H1 (cell line): Measurements from ENCODE around the gene GPBP1L1. TPM values are rescaled to one million over a fixed set of nuclear protein-coding genes. Genes with fewer than 3 reads are reported as not detected.

Experiments used
- CTCF ChIA-PET: fragments of 300-600 bp; sonication (Branson Sonifier 250); formaldehyde crosslinking; loops from one replicate; lab custom pipeline; 2021; ENCODE audit not compliant: partially characterized antibody; lab: Charles Lee
- POLR2A ChIA-PET: fragments of 300-600 bp; sonication (Branson Sonifier 250); formaldehyde crosslinking; loops from one replicate; lab custom pipeline; 2021; ENCODE audit warnings: inconsistent platforms; ENCODE audit not compliant: partially characterized antibody; lab: Charles Lee
- DNase-seq, 2 experiments: peaks; one replicate each; pipeline versions ENCODE4 v3.0.0 to v3.0.0-alpha.2; 2010 to 2022; ENCODE audit warnings: low spot score in 2 of 2, low read depth in 1 of 2, mixed read lengths in 1 of 2
- FAIRE-seq: peaks from 2 replicates; lab custom pipeline; 2011; peaks lifted over from hg19 to GRCh38; lab: Jason Lieb, UNC
- H2AFZ ChIP-seq: 2 replicates; pipeline ENCODE4 v1.8.1; 2012; ENCODE audit warnings: low read length, inconsistent platforms
- H2AK5ac ChIP-seq: 2 replicates; pipeline ENCODE4 v1.6.1; 2013; ENCODE audit warnings: low read depth, low read length
- H2BK120ac ChIP-seq: replicated peaks from 2 replicates; pipeline ENCODE3; 2013; ENCODE audit warnings: low read depth, low read length, inconsistent platforms
- H2BK12ac ChIP-seq: 2 replicates; pipeline ENCODE4 v1.6.1; 2013; ENCODE audit warnings: low read depth, low read length
- H2BK15ac ChIP-seq: 2 replicates; pipeline ENCODE4 v1.6.1; 2013; ENCODE audit warnings: low read length
- H2BK20ac ChIP-seq: 2 replicates; pipeline ENCODE4 v1.6.1; 2013; ENCODE audit warnings: low read length
- H2BK5ac ChIP-seq: 2 replicates; pipeline ENCODE4 v1.6.1; 2013; ENCODE audit warnings: low read depth, low read length
- H3K14ac ChIP-seq: 2 replicates; pipeline ENCODE4 v1.6.1; 2013; ENCODE audit warnings: inconsistent platforms; ENCODE audit not compliant: insufficient read length
- H3K18ac ChIP-seq: 2 replicates; pipeline ENCODE4 v1.6.1; 2013; ENCODE audit warnings: low read length; ENCODE audit errors: extremely low read depth
- H3K23ac ChIP-seq: 2 replicates; pipeline ENCODE4 v1.6.1; 2013; ENCODE audit warnings: inconsistent platforms; ENCODE audit not compliant: insufficient read length
- H3K23me2 ChIP-seq: 2 replicates; pipeline ENCODE4 v1.6.1; 2013; ENCODE audit warnings: low read depth, low read length
- H3K27ac ChIP-seq: 2 replicates; pipeline ENCODE4 v1.6.1; 2011; ENCODE audit warnings: low read depth, low read length, inconsistent platforms
- H3K27me3 ChIP-seq, 4 experiments: replicated peaks in 1 of 4; 1 replicate in 1 of 4; 2 replicates in 3 of 4; pipeline versions ENCODE4 v1.6.1 to v1.8.1; 2011 to 2013; ENCODE audit warnings: low read length in 3 of 4, mild to moderate bottlenecking in 3 of 4, inconsistent platforms in 2 of 4, mixed read lengths in 2 of 4, moderate library complexity in 1 of 4; ENCODE audit not compliant: control insufficient read depth in 3 of 4, insufficient read depth in 3 of 4; ENCODE audit errors: extremely low read depth in 1 of 4
- H3K36me3 ChIP-seq, 4 experiments: 2 replicates each; pipeline versions ENCODE4 v1.6.1 to v1.8.1; 2011 to 2013; ENCODE audit warnings: mild to moderate bottlenecking in 4 of 4, low read length in 3 of 4, moderate library complexity in 2 of 4, control low read depth in 1 of 4, inconsistent platforms in 1 of 4; ENCODE audit not compliant: insufficient read depth in 4 of 4, control insufficient read depth in 2 of 4
- H3K4ac ChIP-seq: replicated peaks from 2 replicates; pipeline ENCODE3; 2013; ENCODE audit warnings: low read length, low read depth, mixed read lengths, inconsistent platforms; ENCODE audit not compliant: insufficient read length
- H3K4me1 ChIP-seq, 4 experiments: replicated peaks in 1 of 4; 1 replicate in 1 of 4; 2 replicates in 3 of 4; pipeline versions ENCODE4 v1.6.1 to v1.8.1; 2011 to 2013; ENCODE audit warnings: low read length in 3 of 4, inconsistent platforms in 2 of 4, mixed read lengths in 1 of 4; ENCODE audit not compliant: insufficient read depth in 4 of 4, control insufficient read depth in 3 of 4
- H3K4me2 ChIP-seq, 2 experiments: 2 replicates each; pipeline versions ENCODE4 v1.6.1 to v1.8.1; 2011 to 2013; ENCODE audit warnings: low read depth in 2 of 2, low read length in 2 of 2, control low read depth in 1 of 2, inconsistent platforms in 1 of 2, mild to moderate bottlenecking in 1 of 2; ENCODE audit not compliant: insufficient read depth in 1 of 2
- H3K4me3 ChIP-seq, 4 experiments: fragments of 200-600, 300-600 bp in 1 of 4; sonication (generic), shearing (Covaris generic), sonication (Bioruptor Twin) in 1 of 4; 2 replicates each; pipeline versions ENCODE4 v1.5.1 to v1.8.1; 2011 to 2016; ENCODE audit warnings: low read length in 4 of 4, low read depth in 3 of 4, control low read depth in 2 of 4, inconsistent platforms in 2 of 4, mild to moderate bottlenecking in 2 of 4, mixed read lengths in 1 of 4, moderate library complexity in 1 of 4; ENCODE audit not compliant: insufficient read depth in 2 of 4; ENCODE audit errors: extremely low read depth in 1 of 4
- H3K56ac ChIP-seq: replicated peaks from 2 replicates; pipeline ENCODE3; 2013; ENCODE audit warnings: low read depth, mild to moderate bottlenecking, mixed read lengths, low read length, inconsistent platforms; ENCODE audit not compliant: insufficient read length
- H3K79me1 ChIP-seq: 2 replicates; pipeline ENCODE4 v1.6.1; 2013; ENCODE audit warnings: low read depth, low read length, control low read depth
- H3K79me2 ChIP-seq, 2 experiments: 2 replicates each; pipeline versions ENCODE4 v1.6.1 to v1.8.1; 2012 to 2013; ENCODE audit warnings: low read length in 2 of 2, mild to moderate bottlenecking in 2 of 2, inconsistent platforms in 1 of 2; ENCODE audit not compliant: insufficient read depth in 2 of 2, control insufficient read depth in 1 of 2
- H3K9ac ChIP-seq, 4 experiments: replicated peaks in 1 of 4; 1 replicate in 1 of 4; 2 replicates in 3 of 4; pipeline versions ENCODE4 v1.6.1 to v1.8.1; 2011 to 2013; ENCODE audit warnings: low read depth in 3 of 4, low read length in 3 of 4, control low read depth in 2 of 4, mild to moderate bottlenecking in 2 of 4, moderate library complexity in 2 of 4, inconsistent platforms in 1 of 4; ENCODE audit errors: extremely low read depth in 1 of 4
- H3K9me3 ChIP-seq, 2 experiments: 2 replicates each; pipeline versions ENCODE4 v1.6.1 to v1.8.1; 2012 to 2013; ENCODE audit warnings: mild to moderate bottlenecking in 2 of 2, moderate library complexity in 2 of 2, control low read depth in 1 of 2, inconsistent platforms in 1 of 2, low read depth in 1 of 2, low read length in 1 of 2, mixed read lengths in 1 of 2; ENCODE audit not compliant: insufficient read depth in 2 of 2
- H4K20me1 ChIP-seq, 2 experiments: replicated peaks in 1 of 2; 2 replicates each; pipeline versions ENCODE3 to v1.8.1; 2011 to 2013; ENCODE audit warnings: inconsistent platforms in 2 of 2, low read length in 2 of 2, mild to moderate bottlenecking in 1 of 2; ENCODE audit not compliant: insufficient read depth in 2 of 2, control insufficient read depth in 1 of 2
- H4K5ac ChIP-seq: 2 replicates; pipeline ENCODE4 v1.6.1; 2013; ENCODE audit warnings: low read length, low read depth, mixed read lengths, inconsistent platforms; ENCODE audit not compliant: insufficient read length
- H4K8ac ChIP-seq: 2 replicates; pipeline ENCODE4 v1.8.0; 2013; ENCODE audit warnings: mild to moderate bottlenecking, moderate library complexity, low read length, inconsistent platforms; ENCODE audit not compliant: insufficient read depth; ENCODE audit errors: extremely low read depth
- H4K91ac ChIP-seq: replicated peaks from 2 replicates; pipeline ENCODE3; 2013; ENCODE audit warnings: low read length, mixed read lengths, inconsistent platforms; ENCODE audit not compliant: insufficient read length
- CHD1 ChIP-seq: IDR thresholded peaks from 2 replicates; pipeline ENCODE4 v1.6.1; 2012; ENCODE audit warnings: low read depth, low read length, improper control_type of control experiment
- GABPA ChIP-seq: IDR thresholded peaks from 2 replicates; pipeline ENCODE4 v1.6.1; 2011; ENCODE audit warnings: mild to moderate bottlenecking, low read length, moderate library complexity, borderline replicate concordance; ENCODE audit not compliant: insufficient read depth
- HDAC6 ChIP-seq: IDR thresholded peaks from one replicate; pipeline ENCODE4 v1.7.1; 2012; ENCODE audit warnings: low read depth, mild to moderate bottlenecking, inconsistent platforms, low read length, moderate library complexity
- KDM5A ChIP-seq: fragments of 200-600 bp; IDR thresholded peaks from 2 replicates; pipeline ENCODE4 v1.7.1; 2012; ENCODE audit warnings: mild to moderate bottlenecking, low read length, inconsistent platforms, mixed read lengths
- RBBP5 ChIP-seq: IDR thresholded peaks from 2 replicates; pipeline ENCODE4 v1.7.1; 2012; ENCODE audit warnings: low read depth, mild to moderate bottlenecking, inconsistent platforms, low read length, moderate library complexity, borderline replicate concordance
- RNF2 ChIP-seq: fragments of 200-900, 300-1000 bp; sonication (generic); IDR thresholded peaks from 2 replicates; pipeline ENCODE4 v1.7.1; 2016; ENCODE audit warnings: borderline replicate concordance, low read depth, mild to moderate bottlenecking, antibody characterized with exemption, low read length; ENCODE audit not compliant: poor library complexity, severe bottlenecking; ENCODE audit errors: missing control alignments
- SIX5 ChIP-seq: IDR thresholded peaks from 2 replicates; pipeline ENCODE4 v1.6.1; 2011; ENCODE audit warnings: mild to moderate bottlenecking, low read depth, low read length
- SP1 ChIP-seq: IDR thresholded peaks from 2 replicates; pipeline ENCODE4 v1.6.1; 2011; ENCODE audit warnings: low read depth, low read length
- SP2 ChIP-seq: IDR thresholded peaks from 2 replicates; pipeline ENCODE4 v1.6.1; 2012; ENCODE audit warnings: mild to moderate bottlenecking, low read length, inconsistent platforms
- TCF12 ChIP-seq: IDR thresholded peaks from 2 replicates; pipeline ENCODE4 v1.6.1; 2011; ENCODE audit warnings: low read depth, mild to moderate bottlenecking, low read length
- TEAD4 ChIP-seq: IDR thresholded peaks from 2 replicates; pipeline ENCODE4 v1.6.1; 2012; ENCODE audit warnings: low read depth, low read length, inconsistent platforms, mixed read lengths
- polyA plus RNA-seq, 7 experiments: library from polyadenylated mRNA; depleted of rRNA in 3 of 7; stranded (reverse) in 5 of 7; unstranded in 2 of 7; fragments of >200 nt in 5 of 7; fragments of 200-250 nt in 2 of 7; gene quantifications; 1 replicate in 5 of 7; 2 replicates in 1 of 7; 4 replicates in 1 of 7; pipeline versions ENCODE4 v1.2.1 to v1.2.3, GENCODE V29; 2011 to 2013; ENCODE audit warnings: missing spikeins in 2 of 7, mixed read lengths in 2 of 7
- total RNA-seq: library from RNA; stranded (reverse); fragmentation: NEBNext Ultra II Directional; extraction: Animal tissue kit (Norgen Biotek cat#: 25700); gene quantifications from 2 replicates; pipeline ENCODE4 v1.2.1, GENCODE V29; 2021
- TF ChIP-seq, protein P1 (sequence below): IDR thresholded peaks from 2 replicates; pipeline ENCODE4 v1.6.1; 2012; ENCODE audit warnings: inconsistent platforms
- TF ChIP-seq, protein P2 (sequence below): IDR thresholded peaks from 2 replicates; pipeline ENCODE4 v1.6.1; 2012; ENCODE audit warnings: inconsistent platforms

The GPBP1L1 gene
- total and polyA plus RNA-seq, 2 of the 8 experiments (the other 6 are each of a cell fraction or from before 2014, with no cell fraction given): 70.1 to 119 TPM

DNA sequence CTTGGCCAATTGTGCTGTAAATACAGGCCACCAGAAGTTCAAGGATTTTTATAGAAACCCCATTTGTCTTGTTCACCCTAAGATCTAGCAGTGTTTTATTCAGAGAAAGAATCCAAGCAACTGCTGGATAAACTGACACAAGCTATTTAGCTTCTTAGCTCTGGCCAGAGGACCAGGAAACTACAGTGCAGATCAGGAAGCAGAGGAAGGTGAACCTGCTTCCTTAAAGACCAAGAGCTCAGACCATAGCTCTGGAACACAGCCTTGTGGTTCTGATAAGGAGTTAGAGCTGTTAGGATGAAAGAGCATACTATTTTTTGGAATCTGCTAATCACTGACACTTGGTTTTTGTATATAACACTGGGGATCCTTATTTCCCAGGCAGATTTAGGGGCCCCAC lies 57.3 kb downstream of the GPBP1L1 start:
- FAIRE-seq: no peak

More for the DNA sequence above, 57.3 kb downstream of the GPBP1L1 start:
- Histone ChIP-seq H4K8ac (no peak overlapping the region), H2BK15ac (no peak overlapping the region), H2BK120ac (no peak overlapping the region), H3K36me3 (peaks cover 30 to 70% (median 55%) of the 10 kb centered on the region in 4 experiments), H3K56ac (no peak overlapping the region), H4K5ac (no peak overlapping the region), H2BK5ac (no peak overlapping the region)
- POLR2A ChIA-PET: interaction anchor here (0.8 to 2.1 kb wide), 4 partner anchors 9 to 17 kb away, joined by 3 to 8 read pairs (median 6); no protein-coding TSS in a partner anchor
- no peak for TF ChIP-seq CHD1
- TF ChIP-seq TCF12: no peak
- TF ChIP-seq SP1: no peak
- no peak for TF ChIP-seq KDM5A
- no peak for TF ChIP-seq SIX5
- TF ChIP-seq SP2: no peak
- TF ChIP-seq, protein P1, sequence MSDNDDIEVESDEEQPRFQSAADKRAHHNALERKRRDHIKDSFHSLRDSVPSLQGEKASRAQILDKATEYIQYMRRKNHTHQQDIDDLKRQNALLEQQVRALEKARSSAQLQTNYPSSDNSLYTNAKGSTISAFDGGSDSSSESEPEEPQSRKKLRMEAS: no peak
- no peak for TF ChIP-seq TEAD4
- TF ChIP-seq HDAC6: no peak
- no peak for TF ChIP-seq RBBP5
- TF ChIP-seq, protein P2, sequence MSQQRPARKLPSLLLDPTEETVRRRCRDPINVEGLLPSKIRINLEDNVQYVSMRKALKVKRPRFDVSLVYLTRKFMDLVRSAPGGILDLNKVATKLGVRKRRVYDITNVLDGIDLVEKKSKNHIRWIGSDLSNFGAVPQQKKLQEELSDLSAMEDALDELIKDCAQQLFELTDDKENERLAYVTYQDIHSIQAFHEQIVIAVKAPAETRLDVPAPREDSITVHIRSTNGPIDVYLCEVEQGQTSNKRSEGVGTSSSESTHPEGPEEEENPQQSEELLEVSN: no peak
- TF ChIP-seq GABPA: no peak
- no peak for TF ChIP-seq RNF2
- TF ChIP-seq, all 59 proteins: peak for 0
- Histone ChIP-seq H3K4me1 (no peaks in the 10 kb centered on the region), H2BK12ac (no peak overlapping the region), H3K79me2 (no peaks in the 10 kb centered on the region; a peak in 1 of 4 replicates), H3K4me2 (no peak overlapping the region), H4K20me1 (peaks cover 2% of the 10 kb centered on the region in 2 experiments), H3K27ac (no peak overlapping the region), H3K9me3 (no peaks in the 10 kb centered on the region), H3K27me3 (no peaks in the 10 kb centered on the region), H2AK5ac (no peak overlapping the region), H2BK20ac (no peak overlapping the region), H3K79me1 (no peaks in the 10 kb centered on the region), H3K23me2 (no peaks in the 10 kb centered on the region), H3K4ac (no peak overlapping the region), H3K23ac (no peak overlapping the region), H2AFZ (no peak overlapping the region), H3K18ac (no peak overlapping the region), H3K14ac (no peak overlapping the region), H3K9ac (no peak overlapping the region), H4K91ac (no peak overlapping the region), H3K4me3 (no peak overlapping the region)
- CTCF ChIA-PET: interaction anchor here (0.9 to 1.7 kb wide), 2 partner anchors 9 to 15 kb away, joined by 3 to 4 read pairs; no protein-coding TSS in a partner anchor
- no peak for DNase-seq
